ENCODE data around the gene LETMD1.

DNA sequence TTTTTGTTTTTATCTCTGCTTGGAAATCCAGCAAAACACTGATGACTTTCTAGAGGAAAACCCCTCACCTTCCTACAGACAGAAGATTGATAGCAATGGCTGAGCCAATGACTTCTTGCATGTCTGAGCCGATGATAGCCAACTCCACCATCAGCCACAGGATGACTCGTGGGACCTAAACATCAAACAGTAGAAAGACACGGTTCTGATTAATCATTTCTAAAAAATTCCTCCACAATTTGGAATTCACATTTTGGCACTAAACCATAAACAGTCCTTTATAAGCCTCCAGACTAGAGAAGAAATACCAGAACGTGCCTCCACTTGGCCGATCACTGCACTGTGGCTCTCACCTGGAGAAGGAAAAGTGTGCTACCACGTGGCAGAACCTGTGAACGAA, 47.9 kb upstream of the LETMD1 start:
- TF ChIP-seq NRF1 (conservative IDR thresholded peaks at IDR 0.05 in 1 of 2, IDR thresholded peaks at IDR 0.05 in 1 of 2) = no peak
- TF ChIP-seq MXI1 (IDR thresholded peaks at IDR 0.05; ENCODE audit: low read depth, low read length) = no peak
- no peak for TF ChIP-seq LARP7 (IDR thresholded peaks at IDR 0.05)
- TF ChIP-seq, protein P1, sequence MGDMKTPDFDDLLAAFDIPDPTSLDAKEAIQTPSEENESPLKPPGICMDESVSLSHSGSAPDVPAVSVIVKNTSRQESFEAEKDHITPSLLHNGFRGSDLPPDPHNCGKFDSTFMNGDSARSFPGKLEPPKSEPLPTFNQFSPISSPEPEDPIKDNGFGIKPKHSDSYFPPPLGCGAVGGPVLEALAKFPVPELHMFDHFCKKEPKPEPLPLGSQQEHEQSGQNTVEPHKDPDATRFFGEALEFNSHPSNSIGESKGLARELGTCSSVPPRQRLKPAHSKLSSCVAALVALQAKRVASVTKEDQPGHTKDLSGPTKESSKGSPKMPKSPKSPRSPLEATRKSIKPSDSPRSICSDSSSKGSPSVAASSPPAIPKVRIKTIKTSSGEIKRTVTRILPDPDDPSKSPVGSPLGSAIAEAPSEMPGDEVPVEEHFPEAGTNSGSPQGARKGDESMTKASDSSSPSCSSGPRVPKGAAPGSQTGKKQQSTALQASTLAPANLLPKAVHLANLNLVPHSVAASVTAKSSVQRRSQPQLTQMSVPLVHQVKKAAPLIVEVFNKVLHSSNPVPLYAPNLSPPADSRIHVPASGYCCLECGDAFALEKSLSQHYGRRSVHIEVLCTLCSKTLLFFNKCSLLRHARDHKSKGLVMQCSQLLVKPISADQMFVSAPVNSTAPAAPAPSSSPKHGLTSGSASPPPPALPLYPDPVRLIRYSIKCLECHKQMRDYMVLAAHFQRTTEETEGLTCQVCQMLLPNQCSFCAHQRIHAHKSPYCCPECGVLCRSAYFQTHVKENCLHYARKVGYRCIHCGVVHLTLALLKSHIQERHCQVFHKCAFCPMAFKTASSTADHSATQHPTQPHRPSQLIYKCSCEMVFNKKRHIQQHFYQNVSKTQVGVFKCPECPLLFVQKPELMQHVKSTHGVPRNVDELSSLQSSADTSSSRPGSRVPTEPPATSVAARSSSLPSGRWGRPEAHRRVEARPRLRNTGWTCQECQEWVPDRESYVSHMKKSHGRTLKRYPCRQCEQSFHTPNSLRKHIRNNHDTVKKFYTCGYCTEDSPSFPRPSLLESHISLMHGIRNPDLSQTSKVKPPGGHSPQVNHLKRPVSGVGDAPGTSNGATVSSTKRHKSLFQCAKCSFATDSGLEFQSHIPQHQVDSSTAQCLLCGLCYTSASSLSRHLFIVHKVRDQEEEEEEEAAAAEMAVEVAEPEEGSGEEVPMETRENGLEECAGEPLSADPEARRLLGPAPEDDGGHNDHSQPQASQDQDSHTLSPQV (IDR thresholded peaks at IDR 0.05) = no peak
- TF ChIP-seq ZNF121 (CRISPR knock-in tag; conservative IDR thresholded peaks at IDR 0.05) = no peak
- TF ChIP-seq, protein P2, sequence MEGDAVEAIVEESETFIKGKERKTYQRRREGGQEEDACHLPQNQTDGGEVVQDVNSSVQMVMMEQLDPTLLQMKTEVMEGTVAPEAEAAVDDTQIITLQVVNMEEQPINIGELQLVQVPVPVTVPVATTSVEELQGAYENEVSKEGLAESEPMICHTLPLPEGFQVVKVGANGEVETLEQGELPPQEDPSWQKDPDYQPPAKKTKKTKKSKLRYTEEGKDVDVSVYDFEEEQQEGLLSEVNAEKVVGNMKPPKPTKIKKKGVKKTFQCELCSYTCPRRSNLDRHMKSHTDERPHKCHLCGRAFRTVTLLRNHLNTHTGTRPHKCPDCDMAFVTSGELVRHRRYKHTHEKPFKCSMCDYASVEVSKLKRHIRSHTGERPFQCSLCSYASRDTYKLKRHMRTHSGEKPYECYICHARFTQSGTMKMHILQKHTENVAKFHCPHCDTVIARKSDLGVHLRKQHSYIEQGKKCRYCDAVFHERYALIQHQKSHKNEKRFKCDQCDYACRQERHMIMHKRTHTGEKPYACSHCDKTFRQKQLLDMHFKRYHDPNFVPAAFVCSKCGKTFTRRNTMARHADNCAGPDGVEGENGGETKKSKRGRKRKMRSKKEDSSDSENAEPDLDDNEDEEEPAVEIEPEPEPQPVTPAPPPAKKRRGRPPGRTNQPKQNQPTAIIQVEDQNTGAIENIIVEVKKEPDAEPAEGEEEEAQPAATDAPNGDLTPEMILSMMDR (IDR thresholded peaks at IDR 0.05 in 2 of 3, conservative IDR thresholded peaks at IDR 0.05 in 1 of 3; ENCODE audit: insufficient read depth in 2 of 3, low read depth in 1 of 3, low read length in 3 of 3) = no peak
- no peak for TF ChIP-seq NCOR1 (IDR thresholded peaks at IDR 0.05)
- TF ChIP-seq ELF1 (tag; IDR thresholded peaks at IDR 0.05) = no peak

Data from K562 (cell line).